ENCODE data around the gene PTCRA. TPM values are rescaled to one million over a fixed set of nuclear protein-coding genes. Genes with fewer than 3 reads are reported as not detected.

The PTCRA gene, protein sequence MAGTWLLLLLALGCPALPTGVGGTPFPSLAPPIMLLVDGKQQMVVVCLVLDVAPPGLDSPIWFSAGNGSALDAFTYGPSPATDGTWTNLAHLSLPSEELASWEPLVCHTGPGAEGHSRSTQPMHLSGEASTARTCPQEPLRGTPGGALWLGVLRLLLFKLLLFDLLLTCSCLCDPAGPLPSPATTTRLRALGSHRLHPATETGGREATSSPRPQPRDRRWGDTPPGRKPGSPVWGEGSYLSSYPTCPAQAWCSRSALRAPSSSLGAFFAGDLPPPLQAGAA
- not detected in 2 replicates for total RNA-seq

DNA sequence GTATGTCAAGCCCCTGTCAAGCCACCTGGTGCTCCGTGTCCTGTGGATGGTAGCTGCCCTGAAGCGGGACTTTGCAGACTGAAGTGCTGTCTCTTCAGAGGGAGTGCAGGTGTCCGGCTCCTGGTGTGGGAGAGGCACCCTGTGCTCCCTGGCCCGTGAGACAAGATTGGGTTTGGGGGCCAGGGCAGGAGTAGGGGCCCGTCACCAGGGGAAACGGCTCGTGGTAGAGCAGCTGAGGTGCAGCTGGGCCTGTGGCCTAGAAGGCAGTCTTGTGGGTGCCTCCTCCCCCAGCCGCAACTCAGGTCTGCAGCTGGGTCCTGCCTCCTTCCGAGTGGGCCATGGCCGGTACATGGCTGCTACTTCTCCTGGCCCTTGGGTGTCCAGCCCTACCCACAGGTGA, at the start of gene PTCRA:
Gene PTCRA (plus strand): TSS at position 322 of the 400 bp plus-strand sequence. CDS start 17 bp downstream, at position 339.

DNA sequence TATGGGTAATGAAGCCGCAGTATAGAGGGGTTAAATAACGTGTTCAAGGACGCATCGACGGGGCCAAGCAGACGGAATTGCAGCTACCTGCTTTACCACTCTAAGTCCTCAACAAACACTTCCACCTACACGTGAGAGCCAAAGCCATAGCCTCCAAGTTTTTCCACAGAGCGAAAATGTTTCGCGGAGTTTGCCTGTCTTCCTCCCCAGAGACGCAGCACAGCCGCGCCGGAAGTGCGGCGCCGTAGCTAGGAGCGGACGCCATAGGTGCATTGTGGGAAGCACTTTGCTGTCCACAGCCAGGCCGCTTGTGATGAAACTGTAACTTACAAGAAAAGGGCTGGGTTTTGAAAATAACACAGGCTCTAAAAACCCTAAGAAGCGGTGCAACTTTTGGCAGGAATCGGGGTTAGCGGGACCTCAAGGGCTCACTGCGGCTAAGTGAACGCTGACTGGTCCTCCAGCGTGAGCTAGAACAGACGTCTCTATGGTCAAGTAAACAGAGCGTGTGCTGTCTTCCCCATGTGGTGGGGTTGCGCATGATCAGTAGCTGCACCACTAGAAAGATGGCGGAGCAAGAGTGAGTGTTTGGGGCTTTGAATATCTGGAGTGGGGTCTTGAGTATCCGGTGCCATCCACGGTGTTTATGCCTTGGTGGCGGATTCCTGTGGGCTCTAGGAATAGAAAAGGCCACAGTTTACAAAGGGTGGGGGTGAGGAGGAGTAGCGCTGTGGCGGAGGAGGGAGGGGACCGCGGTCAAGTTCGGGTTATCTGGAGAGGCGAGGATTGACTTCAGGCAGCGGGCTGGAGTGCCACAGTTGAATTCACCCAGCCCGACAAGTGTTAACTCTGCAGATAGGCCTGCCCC, 36.2 kb upstream of the PTCRA start, which contains the start of gene RPL7L1:
Gene RPL7L1 (plus strand): TSS at position 245 of the 868 bp plus-strand sequence. CDS start 295 bp downstream, at position 540.

DNA sequence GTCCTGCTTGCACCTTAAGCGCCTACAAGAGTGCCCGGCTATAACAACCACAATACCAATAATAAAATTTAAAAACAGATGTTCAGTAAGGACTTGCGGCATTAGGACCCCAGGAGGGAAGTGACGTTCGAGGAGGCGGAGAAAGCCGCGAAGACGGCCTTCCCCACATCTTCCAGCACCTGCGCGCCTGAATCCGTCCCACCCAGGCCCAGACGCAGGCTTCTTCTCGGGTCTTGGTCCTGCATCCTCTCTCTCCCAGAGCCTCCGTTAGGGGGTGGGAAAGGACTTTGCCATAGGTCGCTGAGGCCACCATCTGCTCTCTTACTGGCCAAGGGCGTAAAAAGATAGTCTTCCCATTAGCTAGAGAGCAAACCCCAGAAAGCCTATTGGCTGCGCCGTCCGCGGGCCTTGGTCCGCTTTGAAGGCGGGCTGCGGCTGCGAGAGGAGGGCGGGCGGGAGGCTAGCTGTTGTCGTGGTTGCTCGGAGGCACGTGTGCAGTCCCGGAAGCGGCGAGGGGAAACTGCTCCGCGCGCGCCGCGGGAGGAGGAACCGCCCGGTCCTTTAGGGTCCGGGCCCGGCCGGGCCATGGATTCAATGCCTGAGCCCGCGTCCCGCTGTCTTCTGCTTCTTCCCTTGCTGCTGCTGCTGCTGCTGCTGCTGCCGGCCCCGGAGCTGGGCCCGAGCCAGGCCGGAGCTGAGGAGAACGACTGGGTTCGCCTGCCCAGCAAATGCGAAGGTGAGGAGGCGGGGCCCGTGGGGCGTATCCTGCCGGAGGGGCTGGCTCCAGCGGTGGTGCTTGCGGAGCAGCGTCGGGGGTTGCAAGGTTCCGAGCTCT, 13.3 kb downstream of the PTCRA start, which contains the start of gene CNPY3:
Gene CNPY3 (plus strand): TSS at position 495 of the 835 bp plus-strand sequence. CDS start 91 bp downstream, at position 586.

DNA sequence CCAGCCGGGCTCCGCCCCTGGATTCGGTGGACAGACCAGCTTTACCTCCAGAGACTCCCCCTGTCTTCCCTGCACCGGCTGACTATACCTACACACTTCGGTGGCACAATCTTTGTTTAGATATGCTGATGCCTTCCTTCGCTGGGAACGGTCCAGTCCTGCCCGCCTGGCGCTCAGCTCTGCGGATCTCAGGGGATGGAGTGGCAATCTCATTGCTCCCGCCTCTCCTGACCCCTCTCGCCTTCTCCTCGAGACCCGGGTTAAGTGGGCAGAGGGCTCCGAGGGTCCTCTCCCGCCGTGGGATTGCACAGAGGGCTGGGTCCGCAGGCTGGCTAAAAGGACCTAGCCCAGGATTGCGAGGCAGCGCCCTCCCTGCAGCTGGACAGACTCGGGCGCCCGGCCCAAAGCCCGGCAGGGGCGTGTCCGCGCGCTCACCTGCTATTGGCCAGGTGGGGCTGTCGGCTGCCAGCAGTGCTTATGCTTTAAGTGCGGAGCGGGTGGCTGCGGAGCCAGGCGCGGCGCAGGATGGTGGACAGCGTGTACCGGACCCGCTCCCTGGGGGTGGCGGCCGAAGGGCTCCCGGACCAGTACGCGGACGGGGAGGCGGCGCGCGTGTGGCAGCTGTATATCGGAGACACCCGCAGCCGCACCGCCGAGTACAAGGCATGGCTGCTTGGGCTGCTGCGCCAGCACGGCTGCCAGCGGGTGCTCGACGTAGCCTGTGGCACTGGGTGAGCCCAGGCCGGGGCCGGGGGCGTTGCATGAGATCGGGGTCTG, 44.6 kb downstream of the PTCRA start, which contains the start of gene GNMT:
Gene GNMT (plus strand): TSS at position 512 of the 777 bp plus-strand sequence. CDS start 14 bp downstream, at position 526.

Other genes with a start within 250 kb of the PTCRA start
- 4.2 and 4.9 TPM in 2 replicates for gene PRPH2, start 193.5 kb upstream of the PTCRA start, total RNA-seq
- gene TBCC, start 169.9 kb upstream of the PTCRA start, total RNA-seq, result 22.9 and 29.1 TPM in 2 replicates
- 3.9 and 5.1 TPM in 2 replicates for gene BICRAL, start 134.0 kb upstream of the PTCRA start, total RNA-seq
- 107 and 128 TPM in 2 replicates for gene RPL7L1, start 36.4 kb upstream of the PTCRA start, total RNA-seq
- gene CNPY3, start 13.4 kb downstream of the PTCRA start, total RNA-seq, result 58.5 and 60.9 TPM in 2 replicates
- 0.30 TPM in 1 of 2 replicates, not detected in the other for gene GNMT, start 44.7 kb downstream of the PTCRA start, total RNA-seq
- gene PEX6, start 63.1 kb downstream of the PTCRA start, total RNA-seq, result 38.0 and 65.6 TPM in 2 replicates
- gene PPP2R5D, start 68.5 kb downstream of the PTCRA start, total RNA-seq, result 19.6 and 33.6 TPM in 2 replicates
- gene MEA1, start 97.9 kb downstream of the PTCRA start, total RNA-seq, result 48.2 and 71.9 TPM in 2 replicates
- gene KLHDC3, start 98.2 kb downstream of the PTCRA start, total RNA-seq, result 46.9 and 69.5 TPM in 2 replicates
- gene RRP36, start 105.6 kb downstream of the PTCRA start, total RNA-seq, result 81.1 and 91.1 TPM in 2 replicates
- 68.3 and 89.7 TPM in 2 replicates for gene CUL7, start 137.8 kb downstream of the PTCRA start, total RNA-seq
- gene MRPL2, start 143.4 kb downstream of the PTCRA start, total RNA-seq, result 13.4 and 13.8 TPM in 2 replicates
- gene KLC4, start 143.6 kb downstream of the PTCRA start, total RNA-seq, result 21.1 and 24.3 TPM in 2 replicates
- 257 and 544 TPM in 2 replicates for gene PTK7, start 160.3 kb downstream of the PTCRA start, total RNA-seq

All from smooth muscle cell of the umbilical artery (primary cell).